ENCODE data around the gene FBXO15.
A peak's percentile ranks its signal among the peaks of the same experiment; 100 is the strongest.

Gene FBXO15

GRCh38 chr18:74147779-74148542, at the start of gene FBXO15, which contains the start of gene TIMM21:
Gene FBXO15, minus strand, starts transcription at chr18:74147834. Its CDS starts 49 bp downstream, at chr18:74147785.
Gene TIMM21, plus strand, starts transcription at chr18:74148523. Its CDS starts 286 bp downstream, at chr18:74148809.
- peak; percentile 93 for DNase-seq

GRCh38 chr18:74196220-74197119, 48.8 kb upstream of the FBXO15 start:
- DNase-seq: peak; percentile 26

GRCh38 chr18:74194691-74195090, 47.1 kb upstream of the FBXO15 start:
- DNase-seq: no peak

GRCh38 chr18:74191577-74191976, 43.9 kb upstream of the FBXO15 start:
- no peak for DNase-seq

DNA sequence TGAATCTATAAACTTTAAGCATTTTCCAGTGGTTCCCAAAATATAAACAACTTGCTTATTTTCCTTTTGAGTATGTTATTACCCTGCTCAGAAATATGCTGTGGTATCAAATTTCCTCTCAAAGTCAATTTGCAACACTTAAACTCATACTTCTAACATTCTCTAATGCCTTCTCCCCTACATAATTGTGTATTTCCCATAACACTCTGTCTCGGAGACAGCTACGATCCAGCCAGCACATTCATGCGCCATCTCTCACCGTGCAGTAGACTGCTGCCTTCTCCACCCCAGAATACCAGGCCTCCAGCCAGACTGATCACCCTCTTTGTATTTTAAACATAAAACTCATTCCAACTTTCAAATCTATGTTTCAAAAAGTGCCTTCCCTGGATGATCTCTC, 42.5 kb upstream of the FBXO15 start:
- no peak for DNase-seq

GRCh38 chr18:74186661-74187060, 39.0 kb upstream of the FBXO15 start:
- no peak for DNase-seq

DNA sequence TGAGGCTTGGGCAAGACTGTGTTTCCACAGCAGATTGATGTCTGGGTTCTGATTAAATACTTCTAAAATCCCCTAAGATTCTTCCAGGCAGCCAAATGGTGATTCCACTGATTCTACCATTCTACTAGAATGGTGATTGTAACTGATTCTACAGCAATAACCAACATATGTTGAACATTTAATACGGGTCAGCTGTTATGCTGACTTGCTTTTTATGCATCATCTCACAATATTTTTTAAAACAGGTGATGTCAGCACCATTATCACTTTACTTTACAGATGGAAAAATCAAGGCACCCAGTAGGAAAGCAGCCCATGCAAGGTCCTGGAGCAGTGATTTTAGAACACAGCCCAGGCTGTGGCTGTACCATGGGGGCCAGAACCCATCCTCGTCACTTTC, 38.2 kb upstream of the FBXO15 start:
- DNase-seq: no peak

DNA sequence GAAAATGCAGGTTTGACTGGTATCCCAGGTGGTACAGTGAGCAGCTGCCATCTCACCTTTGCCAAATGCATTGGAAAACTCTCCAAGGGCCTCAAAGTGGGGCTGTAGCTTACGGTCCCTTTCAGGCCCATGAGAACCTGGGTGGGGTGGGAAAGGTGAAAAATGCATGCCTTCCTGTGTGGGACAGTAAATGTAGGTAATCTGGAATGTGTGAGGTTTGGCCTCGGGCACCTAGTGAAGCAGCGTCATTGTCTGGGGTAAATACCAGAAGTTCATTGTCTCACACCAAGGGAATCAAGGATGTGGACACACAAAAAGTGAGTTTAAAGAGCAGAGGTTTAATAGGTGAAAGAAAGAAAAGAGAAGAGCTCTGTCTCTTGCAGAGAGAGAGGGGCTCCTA, 37.2 kb upstream of the FBXO15 start:
- no peak for DNase-seq

GRCh38 chr18:74183130-74183529, 35.5 kb upstream of the FBXO15 start:
- DNase-seq: no peak

DNA sequence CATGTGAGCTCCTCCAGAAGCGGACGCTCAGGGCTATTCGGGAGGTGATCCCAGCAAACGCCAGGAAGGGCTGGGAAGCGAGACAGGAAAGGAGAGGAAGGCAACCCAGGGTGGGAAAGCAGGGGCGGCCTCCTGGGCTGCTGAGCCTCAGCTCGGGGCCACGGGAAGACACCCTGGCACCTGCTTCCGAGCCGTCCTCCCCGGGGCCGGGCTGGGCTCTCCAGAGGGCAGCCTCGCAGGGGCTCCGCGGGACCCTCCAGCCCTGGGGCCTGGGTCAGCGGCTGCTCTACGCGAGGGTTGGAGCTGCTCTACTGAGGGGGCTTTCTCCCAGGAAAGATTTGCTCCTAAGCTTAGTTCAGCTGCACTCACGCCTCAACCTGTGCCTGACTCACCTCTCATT, 34.7 kb upstream of the FBXO15 start:
- DNase-seq: no peak

DNA sequence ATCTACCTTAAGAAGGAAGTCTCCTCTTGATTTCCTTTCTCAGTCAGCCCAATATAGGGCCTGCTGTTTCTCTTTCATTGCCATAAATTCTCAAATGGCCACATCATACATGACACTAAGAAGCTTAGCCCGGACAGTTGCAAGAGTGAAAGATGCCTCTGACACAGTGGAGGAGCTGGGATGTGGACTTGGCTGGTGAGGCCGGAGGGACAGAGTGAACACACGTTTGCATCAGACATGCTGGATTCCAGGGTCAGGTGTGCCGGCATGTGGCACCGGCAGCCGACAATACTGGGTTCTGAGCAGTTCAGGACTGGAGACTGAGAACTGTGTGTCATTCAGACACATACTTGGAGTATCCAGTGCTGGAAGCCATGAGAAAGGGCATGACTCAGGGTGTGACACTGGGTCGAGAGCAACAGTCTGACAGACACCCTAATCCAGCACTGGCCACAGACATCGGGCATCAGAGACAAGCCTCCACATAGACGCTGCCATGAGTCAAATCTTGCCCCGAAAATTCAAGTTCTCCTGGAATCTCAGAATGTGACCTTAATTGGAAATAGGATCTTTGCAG, 32.1 kb upstream of the FBXO15 start:
- DNase-seq: no peak

GRCh38 chr18:74178884-74179283, 31.2 kb upstream of the FBXO15 start:
- no peak for DNase-seq

DNA sequence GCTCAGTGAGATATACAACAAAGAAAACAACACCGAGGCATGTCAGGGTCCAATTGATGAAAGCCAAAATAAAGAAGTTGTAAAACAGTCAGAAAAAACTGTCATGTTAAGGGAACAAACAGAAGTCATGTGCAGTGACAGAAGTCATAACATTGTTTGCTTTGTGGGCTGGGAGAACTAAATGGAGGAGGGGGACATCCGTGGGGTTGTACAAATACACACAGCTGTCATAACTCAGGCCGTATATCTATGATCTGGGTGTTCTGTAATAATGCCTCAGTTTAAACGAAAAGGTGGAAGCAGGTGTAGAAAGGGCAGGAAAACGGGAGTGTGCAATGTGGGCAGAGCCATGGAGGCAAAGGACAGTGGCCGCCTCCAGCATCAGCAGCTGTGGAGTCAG, 28.0 kb upstream of the FBXO15 start:
- DNase-seq: no peak

DNA sequence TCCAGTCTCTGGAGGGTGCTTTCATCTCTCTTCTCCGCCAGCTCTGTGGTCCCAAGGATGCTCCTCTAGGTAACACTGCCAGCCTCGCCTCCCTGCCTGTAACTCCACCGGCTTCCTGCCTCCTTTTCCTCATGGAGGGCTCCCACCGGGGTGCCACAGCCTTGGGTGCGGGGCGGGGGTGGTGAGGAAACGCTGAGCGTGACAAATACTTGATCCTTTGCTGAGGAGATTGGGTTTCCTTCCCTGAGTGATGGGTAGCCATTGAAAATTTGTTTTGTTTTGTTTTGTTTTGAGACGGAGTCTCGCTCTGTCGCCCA, 25.8 kb upstream of the FBXO15 start:
- DNase-seq: no peak

GRCh38 chr18:74172697-74173433, 25.2 kb upstream of the FBXO15 start:
- DNase-seq: no peak

DNA sequence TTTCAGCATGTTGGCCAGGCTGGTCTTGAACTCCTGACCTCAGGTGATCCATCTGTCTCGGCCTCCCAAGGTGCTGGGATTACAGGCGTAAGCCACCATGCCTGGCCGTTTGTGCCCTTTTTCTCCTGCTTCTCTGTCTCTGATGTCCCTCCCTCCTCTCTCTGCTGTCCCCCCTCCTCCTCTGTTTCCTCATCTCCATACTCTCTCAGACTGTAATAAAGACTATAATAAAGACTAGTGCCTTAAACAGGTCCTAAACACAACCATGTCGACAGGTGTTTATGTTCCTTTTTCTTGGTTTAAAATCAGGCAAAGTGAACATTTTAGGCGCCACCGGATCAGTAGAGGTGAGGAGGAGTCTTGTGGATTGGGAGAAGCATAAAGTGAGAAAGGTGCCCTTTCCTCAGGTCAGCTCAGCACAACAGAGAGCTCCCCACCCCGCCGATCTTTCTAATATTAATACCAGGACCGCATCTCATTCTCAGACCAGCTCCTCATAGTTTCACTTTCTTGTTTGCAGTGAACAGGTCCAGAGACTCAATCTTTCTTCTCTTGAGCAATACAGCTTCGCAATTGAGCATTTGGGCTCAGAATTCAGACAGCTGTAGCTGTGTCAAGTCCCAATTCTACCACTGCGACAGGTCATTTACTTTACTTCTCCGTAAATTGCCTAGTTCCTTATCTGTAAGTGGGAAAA, 24.4 kb upstream of the FBXO15 start:
- DNase-seq: no peak

GRCh38 chr18:74166386-74166785, 18.8 kb upstream of the FBXO15 start:
- DNase-seq: no peak

GRCh38 chr18:74163019-74163660, 15.5 kb upstream of the FBXO15 start:
- no peak for DNase-seq

DNA sequence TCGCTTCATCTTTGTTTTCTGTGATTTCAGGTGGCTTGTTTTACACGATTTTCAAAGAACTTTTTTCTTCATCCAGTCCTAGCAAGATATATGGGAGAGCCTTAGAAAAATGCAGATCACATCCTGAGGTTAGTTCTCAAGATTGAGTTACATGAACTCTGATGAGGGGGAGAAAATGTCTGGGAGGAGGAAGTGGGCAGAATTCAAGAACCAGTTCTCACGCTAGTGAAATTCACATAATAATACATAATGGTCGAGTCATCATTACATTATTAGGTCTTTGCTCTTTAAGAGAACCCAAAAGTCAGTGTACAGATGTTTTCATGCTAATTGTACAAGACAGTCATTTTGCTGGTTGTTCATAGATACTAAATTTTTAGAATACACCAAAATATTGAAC, 7.6 kb upstream of the FBXO15 start:
- no peak for DNase-seq

- DNase-seq: no peak
Measured at GRCh38 chr18:74154716-74155115, 7.1 kb upstream of the FBXO15 start.

DNA sequence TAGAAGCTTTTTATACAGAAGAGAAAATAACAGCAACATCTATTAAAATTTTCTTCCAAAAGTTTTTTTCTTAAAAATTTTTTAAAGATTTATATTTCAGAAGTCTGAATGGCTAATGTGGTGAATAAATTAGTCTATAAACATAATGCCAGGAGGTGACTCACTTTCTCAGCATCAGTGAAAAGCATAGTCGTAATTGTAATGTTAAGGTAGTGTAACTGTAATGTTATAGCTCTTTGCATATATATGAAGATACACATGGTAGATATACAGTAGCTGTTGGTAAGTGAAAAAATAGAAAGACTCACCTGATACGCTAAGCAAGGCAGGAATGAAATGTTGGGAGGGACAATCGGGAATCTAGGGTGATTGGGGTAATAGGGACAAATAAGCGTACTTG, 6.2 kb upstream of the FBXO15 start:
- no peak for DNase-seq

GRCh38 chr18:74153377-74153776, 5.7 kb upstream of the FBXO15 start:
- DNase-seq: no peak
